HG03457 (cell line): ENCODE data around the gene ROR1.
"Not testable (repeated sequence)": the region's sequence is repeated elsewhere in the genome, so short reads cannot be mapped to it uniquely, and the experiment has no call there.

Experiments used
- ATAC-seq: cut with Tn5 transposase; IDR thresholded peaks from one replicate; pipeline ENCODE4 v1.9.1; 2021; ENCODE audit warnings: moderate number of reproducible peaks; ENCODE audit not compliant: unreplicated experiment

Gene ROR1

GRCh38 chr1:63758791-63759190 is 15.0 kb upstream of the ROR1 start:
- ATAC-seq, result no peak

DNA sequence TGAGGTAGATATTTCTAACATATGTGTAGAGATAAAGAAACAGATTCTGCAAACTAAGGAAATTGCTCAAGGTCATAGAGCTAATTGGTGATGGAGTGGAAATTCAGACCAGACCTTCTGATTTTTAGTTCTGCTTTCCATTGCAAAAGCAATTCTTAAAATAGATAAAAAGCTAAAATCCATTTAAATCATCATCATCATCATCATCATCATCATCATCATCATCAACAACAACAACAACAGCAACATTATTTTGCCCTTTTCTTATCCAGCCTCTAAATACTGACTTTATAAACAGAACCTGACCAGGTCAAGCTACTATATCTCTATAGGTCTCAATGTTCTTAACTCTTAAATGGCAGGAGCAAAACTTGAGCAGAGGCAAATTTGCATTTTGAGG is 14.0 kb upstream of the ROR1 start:
- ATAC-seq, result no peak

- ATAC-seq, result no peak
Observed at GRCh38 chr1:63770381-63770780, 3.4 kb upstream of the ROR1 start.

DNA sequence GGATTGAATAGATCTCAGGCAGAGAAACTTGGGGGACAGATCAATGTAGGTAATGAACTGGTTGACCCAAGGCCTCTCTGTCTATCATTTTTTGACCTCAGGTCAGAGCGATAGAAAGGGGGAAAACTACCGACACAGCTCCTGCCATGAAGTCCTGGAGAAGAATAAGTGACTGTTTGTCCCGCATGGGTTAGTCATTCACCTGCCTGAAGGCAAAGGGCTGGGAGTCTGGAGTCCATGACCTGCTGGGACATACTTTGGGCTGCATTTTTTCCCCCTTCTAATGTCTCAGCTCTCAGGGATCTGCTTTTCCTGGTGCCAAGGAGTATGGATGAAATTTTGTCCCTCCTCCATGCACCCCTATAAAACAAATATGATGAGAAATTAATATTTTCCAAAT is 1.6 kb upstream of the ROR1 start:
- ATAC-seq, result no peak

GRCh38 chr1:63772876-63773275 is 941 bp upstream of the ROR1 start:
- no peak for ATAC-seq

- ATAC-seq, result no peak
Observed at GRCh38 chr1:63773496-63773814, 362 bp upstream of the ROR1 start.

DNA sequence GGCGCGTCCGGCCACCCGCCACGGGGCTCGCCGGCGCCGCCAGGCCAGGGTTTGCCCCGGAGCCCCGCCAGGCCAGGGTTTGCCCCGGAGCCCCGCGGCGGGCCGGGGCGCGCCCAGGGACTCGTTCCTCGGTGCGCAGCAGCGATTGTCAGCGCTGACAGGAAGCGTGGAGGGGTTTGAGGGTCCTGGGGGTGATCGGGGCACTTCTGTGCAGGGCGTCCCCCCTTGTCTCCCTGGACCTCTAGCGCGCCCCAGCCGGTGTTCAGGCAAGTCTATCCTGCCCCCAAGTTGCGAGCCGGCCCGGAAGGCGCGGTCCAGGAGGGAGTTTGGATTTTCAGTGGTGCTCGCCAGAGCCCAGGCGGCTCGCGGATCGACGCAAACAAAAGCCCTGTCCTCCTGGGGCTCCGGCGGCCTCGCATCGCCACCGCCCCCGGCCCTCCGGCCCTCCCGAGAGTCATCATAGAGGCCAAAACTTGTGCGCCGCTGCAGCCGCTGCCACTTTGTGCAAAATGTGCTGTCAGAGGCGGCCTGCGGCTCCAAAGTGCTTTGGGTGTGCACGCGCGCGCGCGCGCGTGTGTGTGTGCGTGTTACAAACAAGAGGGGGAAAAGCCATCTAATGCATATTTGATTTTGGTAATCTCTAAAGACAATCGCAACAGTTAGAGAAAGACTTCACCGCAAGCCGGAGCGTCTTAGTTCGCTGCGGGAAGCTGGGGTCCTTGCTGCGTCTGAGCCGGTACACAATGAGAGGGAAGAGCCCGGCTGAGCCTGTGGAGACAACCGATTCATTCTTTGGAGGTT is 1.0 kb downstream of the ROR1 start:
- no peak for ATAC-seq

GRCh38 chr1:63775418-63776127 is 1.8 kb downstream of the ROR1 start:
- no peak for ATAC-seq

GRCh38 chr1:63777286-63777685 is 3.5 kb downstream of the ROR1 start:
- ATAC-seq, result no peak

DNA sequence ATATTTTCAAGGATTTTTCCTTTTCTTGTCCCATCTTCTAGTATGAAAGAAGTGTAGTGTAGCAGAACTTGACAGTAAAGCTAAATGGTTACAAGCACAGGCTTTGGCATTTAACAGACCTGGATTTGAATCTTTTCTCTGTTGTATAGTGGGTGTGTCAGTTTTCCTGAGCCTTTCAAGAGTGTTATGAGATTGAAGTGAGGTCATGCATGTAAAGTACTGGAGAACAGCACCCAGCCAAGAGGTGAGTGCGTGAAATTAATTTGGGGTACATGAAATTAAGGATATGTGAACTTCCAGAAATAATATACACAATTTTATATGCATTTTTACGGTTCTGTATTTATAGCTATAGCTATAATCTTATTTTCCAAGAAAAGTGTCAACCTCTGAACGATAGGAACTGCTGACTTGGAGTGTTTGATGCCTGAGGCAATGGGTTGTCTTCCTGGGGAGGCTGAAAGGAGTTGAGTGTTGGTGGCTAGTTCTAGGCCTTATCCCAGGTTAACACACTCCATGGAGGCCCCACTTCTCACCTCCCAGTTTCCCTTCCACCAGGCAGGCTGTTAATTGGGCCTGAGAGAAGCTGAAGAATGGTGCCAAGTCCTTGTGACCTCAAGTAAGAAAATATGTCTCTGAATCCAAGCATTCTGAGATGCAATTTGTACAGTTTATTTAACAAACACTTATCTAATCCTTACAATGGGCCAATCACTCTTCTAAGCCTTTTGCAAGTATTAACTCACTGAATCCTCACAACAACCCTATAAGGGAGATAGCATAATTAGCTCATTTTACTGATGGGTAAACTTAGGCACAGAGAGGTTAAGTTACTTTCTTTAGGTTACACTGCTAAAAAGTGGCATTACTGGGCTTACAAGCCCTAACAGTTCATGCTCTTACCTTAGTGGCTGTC is 4.4 kb downstream of the ROR1 start:
- no peak for ATAC-seq

DNA sequence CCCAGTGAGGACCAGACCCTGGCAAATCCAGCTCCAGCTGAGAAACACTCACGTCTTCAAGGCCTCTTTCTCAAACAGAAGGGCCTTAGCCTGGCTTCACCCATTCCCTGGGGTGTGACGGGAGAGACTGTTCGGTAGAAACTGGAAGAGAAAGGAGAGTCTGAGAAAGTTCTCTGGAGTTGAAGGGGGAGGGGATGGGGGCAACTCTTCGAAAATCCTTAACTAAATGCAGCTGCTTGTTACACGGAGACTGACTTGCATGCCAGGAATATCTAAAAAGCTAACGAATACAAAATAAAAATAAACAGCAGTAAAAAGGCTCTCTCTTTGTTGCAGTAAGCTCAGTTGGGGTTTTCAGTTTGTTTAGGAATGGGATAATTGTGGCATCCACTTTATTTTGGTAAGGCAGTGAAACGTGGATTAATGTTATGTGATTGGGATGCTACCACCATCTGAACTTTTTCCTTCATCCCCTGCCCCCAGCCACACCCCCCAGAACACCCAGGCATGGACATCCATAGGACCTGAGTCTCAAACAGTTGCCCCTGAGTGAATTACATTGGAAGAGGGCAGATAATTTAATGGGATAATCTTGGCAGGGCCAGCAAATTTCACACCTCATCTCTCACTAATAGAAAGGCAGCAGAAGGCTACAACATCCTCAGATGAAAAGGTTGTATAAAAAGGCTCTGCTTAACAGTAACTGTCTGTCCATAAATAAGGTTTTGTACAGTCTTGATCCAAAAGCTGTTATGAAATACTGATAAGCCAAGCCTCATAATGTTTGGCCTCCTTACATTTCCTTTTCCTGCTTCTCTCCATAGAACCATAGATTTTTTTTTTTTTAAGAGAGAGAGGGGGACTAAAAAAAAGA is 5.8 kb downstream of the ROR1 start:
- no peak for ATAC-seq

GRCh38 chr1:63780565-63780964 is 6.7 kb downstream of the ROR1 start:
- no peak for ATAC-seq

DNA sequence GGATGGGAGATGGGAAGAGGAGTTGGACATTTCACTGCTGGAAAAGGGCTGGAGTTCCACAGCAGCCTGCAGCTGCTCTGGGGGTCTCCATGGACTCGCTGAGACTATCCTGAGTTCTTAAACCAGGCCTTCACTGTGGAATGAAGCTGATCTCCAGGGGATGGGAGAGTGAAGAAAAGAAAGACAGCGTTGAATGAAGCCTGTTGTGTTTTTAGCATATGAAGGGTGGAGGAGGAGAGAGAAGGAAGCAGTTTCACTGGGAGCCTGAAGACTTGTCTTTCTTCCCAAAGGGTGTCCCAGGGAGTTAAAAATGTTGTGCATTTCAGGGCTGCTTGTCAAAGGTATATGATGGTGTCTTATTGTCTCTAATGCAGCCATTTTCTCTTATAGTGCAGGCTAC is 9.2 kb downstream of the ROR1 start:
- ATAC-seq, result no peak

DNA sequence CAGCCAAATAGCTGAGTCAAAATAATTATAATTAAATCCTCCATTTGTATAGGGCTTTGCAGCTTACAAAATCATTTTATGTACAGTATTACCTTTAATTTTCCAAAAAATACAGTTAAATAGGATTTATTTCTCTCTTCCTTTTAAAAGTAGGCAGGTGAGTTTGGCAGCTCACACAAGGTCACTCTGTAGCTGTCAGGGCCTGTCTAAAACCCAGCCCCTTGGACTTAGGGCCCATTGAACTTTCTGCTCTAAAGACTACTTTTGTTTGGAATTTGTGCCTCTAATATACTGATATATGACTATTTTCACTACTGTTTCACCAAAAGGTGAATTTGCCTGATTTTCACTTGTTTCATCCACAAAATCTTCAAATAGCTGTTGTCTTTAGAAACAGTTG is 10.3 kb downstream of the ROR1 start:
- no peak for ATAC-seq

DNA sequence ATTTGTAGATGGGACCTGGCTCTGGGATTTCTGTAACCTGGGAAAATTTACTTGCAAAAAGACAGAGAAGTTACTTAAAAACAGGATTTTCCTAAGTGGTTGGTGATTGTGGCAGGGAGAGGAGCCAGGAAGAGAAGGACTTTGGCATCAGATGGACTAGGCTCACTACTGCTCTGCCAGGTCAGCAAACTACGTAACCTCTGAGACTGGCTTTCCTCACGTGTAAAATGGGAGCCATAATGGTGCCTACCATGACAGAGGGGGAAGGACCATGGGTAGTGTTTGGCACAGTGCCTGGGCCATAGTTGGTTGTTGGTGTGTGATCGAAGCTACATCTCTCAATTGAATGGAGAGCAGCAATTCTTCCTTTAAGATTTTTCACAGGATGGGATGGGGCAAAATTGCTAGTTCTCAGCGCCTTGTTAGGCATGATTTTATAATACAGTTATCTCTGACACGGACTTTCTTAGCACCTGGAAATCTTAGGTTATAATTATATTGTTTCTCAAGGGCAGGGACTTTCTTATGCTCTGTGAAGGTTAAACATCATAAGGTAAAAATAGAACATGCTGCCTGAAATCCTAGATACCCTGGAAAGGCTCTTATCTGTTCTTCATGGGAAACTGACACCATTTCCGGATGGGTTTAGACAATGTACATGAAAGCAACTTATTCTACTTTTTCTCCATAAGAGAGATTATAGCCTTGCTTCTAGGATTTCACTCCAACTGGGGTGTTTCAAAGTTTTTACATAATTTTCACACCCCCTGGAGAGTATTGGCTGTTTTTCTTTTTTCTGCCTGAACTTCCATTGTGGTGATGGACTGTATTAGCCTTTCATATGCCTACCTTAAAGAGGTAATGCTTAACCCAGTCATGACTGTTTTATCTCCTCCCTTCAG is 10.9 kb downstream of the ROR1 start:
- ATAC-seq, result no peak

GRCh38 chr1:63787270-63787669 is 13.5 kb downstream of the ROR1 start:
- not testable (repeated sequence) for ATAC-seq

DNA sequence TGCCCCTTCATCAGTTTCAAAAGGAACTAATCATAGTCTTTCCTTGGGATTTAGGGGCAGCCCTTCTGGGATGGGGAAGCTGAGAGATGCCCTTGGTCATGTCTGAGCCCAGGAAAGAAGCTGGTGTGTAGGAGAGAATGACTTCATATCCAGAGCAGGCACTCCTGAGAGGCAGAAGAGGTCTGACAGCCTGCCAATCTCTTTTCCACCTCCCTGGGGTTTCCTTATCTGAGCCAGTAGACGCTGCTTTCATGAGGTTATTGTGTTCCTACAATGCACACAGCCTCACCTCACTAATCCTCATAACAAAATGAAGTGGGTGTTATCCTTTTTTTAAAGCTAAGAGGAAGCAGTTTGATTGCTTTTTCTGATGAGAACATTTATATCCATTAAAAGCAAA is 14.1 kb downstream of the ROR1 start:
- no peak for ATAC-seq

GRCh38 chr1:63789856-63790605 is 16.2 kb downstream of the ROR1 start:
- ATAC-seq, result no peak

- no peak for ATAC-seq
Observed at GRCh38 chr1:63790989-63791388, 17.2 kb downstream of the ROR1 start.
